HCT116 (cell line): ENCODE measurements around the gene SEMA4A.

Experiments used
- EGR1 ChIP-seq: IDR thresholded peaks from 2 replicates; pipeline ENCODE4 v1.6.1; 2012; ENCODE audit warnings: low read depth
- EZH2 ChIP-seq: fragments of 200-600 bp; sonication (generic); IDR thresholded peaks from 2 replicates; pipeline ENCODE4 v1.6.1; 2017; ENCODE audit warnings: antibody characterized with exemption, mixed run types
- FOSL1 ChIP-seq: IDR thresholded peaks from 2 replicates; pipeline ENCODE4 v1.6.1; 2012; ENCODE audit warnings: low read depth
- RAD21 ChIP-seq: IDR thresholded peaks from 2 replicates; pipeline ENCODE4 v1.6.1; 2012; ENCODE audit warnings: low read depth, mild to moderate bottlenecking
- REST ChIP-seq: IDR thresholded peaks from 2 replicates; pipeline ENCODE4 v1.6.1; 2012; ENCODE audit warnings: low read depth
- SIN3A ChIP-seq: IDR thresholded peaks from 2 replicates; pipeline ENCODE4 v1.6.1; 2012; ENCODE audit warnings: low read depth
- SP1 ChIP-seq: IDR thresholded peaks from 2 replicates; pipeline ENCODE4 v1.6.1; 2012; ENCODE audit warnings: low read depth
- SRF ChIP-seq: IDR thresholded peaks from 2 replicates; pipeline ENCODE4 v1.6.1; 2012; ENCODE audit warnings: low read depth
- YY1 ChIP-seq: IDR thresholded peaks from 2 replicates; pipeline ENCODE4 v1.6.1; 2011; ENCODE audit warnings: low read length, low read depth, moderate library complexity, mild to moderate bottlenecking; ENCODE audit not compliant: insufficient replicate concordance; ENCODE audit errors: extremely low read depth
- ZNF274 ChIP-seq: fragments of 200-500 bp; sonication (Bioruptor generic); IDR thresholded peaks from 2 replicates; pipeline ENCODE4 v1.6.1; 2014; ENCODE audit warnings: mild to moderate bottlenecking, low read depth, low read length, inconsistent platforms
- TF ChIP-seq, protein P1 (sequence below), 3 experiments: fragments of 200-600 bp in 1 of 3; sonication (generic) in 1 of 3; IDR thresholded peaks in 2 of 3; conservative IDR thresholded peaks in 1 of 3; 2 replicates each; pipeline ENCODE4 v1.5.1; 2012 to 2017; ENCODE audit warnings: low read depth in 2 of 3, low read length in 2 of 3, antibody characterized with exemption in 1 of 3, borderline replicate concordance in 1 of 3, control low read depth in 1 of 3, mild to moderate bottlenecking in 1 of 3, mixed read lengths in 1 of 3, mixed run types in 1 of 3, moderate library complexity in 1 of 3; ENCODE audit not compliant: insufficient read depth in 1 of 3

GRCh38 chr1:156225677-156226014 lies 72.3 kb downstream of the SEMA4A start:
- TF ChIP-seq, protein P1, sequence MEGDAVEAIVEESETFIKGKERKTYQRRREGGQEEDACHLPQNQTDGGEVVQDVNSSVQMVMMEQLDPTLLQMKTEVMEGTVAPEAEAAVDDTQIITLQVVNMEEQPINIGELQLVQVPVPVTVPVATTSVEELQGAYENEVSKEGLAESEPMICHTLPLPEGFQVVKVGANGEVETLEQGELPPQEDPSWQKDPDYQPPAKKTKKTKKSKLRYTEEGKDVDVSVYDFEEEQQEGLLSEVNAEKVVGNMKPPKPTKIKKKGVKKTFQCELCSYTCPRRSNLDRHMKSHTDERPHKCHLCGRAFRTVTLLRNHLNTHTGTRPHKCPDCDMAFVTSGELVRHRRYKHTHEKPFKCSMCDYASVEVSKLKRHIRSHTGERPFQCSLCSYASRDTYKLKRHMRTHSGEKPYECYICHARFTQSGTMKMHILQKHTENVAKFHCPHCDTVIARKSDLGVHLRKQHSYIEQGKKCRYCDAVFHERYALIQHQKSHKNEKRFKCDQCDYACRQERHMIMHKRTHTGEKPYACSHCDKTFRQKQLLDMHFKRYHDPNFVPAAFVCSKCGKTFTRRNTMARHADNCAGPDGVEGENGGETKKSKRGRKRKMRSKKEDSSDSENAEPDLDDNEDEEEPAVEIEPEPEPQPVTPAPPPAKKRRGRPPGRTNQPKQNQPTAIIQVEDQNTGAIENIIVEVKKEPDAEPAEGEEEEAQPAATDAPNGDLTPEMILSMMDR (IDR thresholded peaks at IDR 0.05 in 2 of 3, conservative IDR thresholded peaks at IDR 0.05 in 1 of 3; ENCODE audit: borderline replicate concordance in 1 of 3, insufficient read depth in 1 of 3, low read depth in 2 of 3, low read length in 2 of 3) = no peak
- no peak for TF ChIP-seq EZH2
- no peak for TF ChIP-seq RAD21
- no peak for TF ChIP-seq SIN3A
- no peak for TF ChIP-seq YY1
- TF ChIP-seq EGR1 = no peak
- TF ChIP-seq REST = no peak
- no peak for TF ChIP-seq SRF
- TF ChIP-seq FOSL1 = no peak
- no peak for TF ChIP-seq SP1
- no peak for TF ChIP-seq ZNF274
